ENCODE data around the gene RARG. TPM values are rescaled to one million over a fixed set of nuclear protein-coding genes. Genes with fewer than 3 reads are reported as not detected.

RARG gene
- total and polyA plus RNA-seq, 2 donors (not counting 3 experiments of a cell fraction or from before 2014, with no cell fraction given): 9.9 to 19.5 TPM

DNA sequence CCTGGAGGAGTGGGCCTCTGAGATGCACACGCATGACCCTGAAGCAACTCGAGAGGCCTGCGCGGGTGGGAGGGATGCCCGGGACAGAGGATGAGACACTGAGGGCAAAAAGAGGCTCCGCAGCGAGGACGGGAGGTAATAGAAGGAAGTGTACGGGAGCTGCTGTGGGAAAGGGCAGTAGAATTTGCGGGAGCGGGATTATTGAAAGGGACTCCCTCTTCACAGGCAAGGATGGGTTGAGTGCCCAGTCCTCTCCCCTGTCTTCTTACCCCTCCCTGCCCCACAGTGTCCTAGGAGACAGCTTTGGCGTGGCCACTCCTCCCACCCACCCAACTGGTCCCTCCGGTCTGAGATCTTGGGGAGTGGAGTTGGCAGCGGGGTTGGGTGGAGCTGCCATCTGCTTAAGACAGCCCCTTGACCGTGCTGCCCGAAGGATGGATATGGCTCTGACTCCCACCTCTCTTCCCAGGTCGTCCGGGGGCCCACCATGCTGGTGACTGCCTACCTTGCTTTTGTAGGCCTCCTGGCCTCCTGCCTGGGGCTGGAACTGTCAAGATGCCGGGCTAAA lies 20.4 kb upstream of the RARG start:
- Histone ChIP-seq H3K27ac (ENCODE audit: insufficient read depth, low read depth, low read length) (peak overlapping the region; percentile 40), H3K4me2 (ENCODE audit: insufficient read depth, low read length) (peak overlapping the region; percentile 76), H3K36me3 (ENCODE audit: control insufficient read depth in 2 of 2, extremely low read depth in 1 of 2, insufficient read depth in 2 of 2, low read length in 2 of 2) (peaks cover 2 to 6% of the 10 kb centered on the region in 2 experiments), H3K4me1 (ENCODE audit: control insufficient read depth, extremely low read depth, insufficient read depth, low read length) (peaks cover 14% of the 10 kb centered on the region), H3K79me2 (ENCODE audit: control insufficient read depth, insufficient read depth, low read length) (peaks cover 16% of the 10 kb centered on the region), H3K9me3 (replicated peaks; ENCODE audit: control insufficient read depth, insufficient read depth, low read length) (no peaks in the 10 kb centered on the region), H4K20me1 (replicated peaks; ENCODE audit: control insufficient read depth, extremely low read depth, insufficient read depth, low read length) (no peaks in the 10 kb centered on the region), H3K27me3 (ENCODE audit: control insufficient read depth in 2 of 2, insufficient read depth in 2 of 2, low read length in 2 of 2) (no peaks in the 10 kb centered on the region), H2AFZ (ENCODE audit: low read depth, low read length) (peak overlapping the region; percentile 95), H3K4me3 (replicated peaks in 1 of 3; ENCODE audit: insufficient read depth in 1 of 3, low read depth in 1 of 3, low read length in 3 of 3) (peak overlapping the region; percentile 78 to 97 (median 84)), H3K9ac (replicated peaks; ENCODE audit: extremely low read depth, insufficient read depth, low read length) (peak overlapping the region; percentile 77), H3K9me1 (replicated peaks; ENCODE audit: control insufficient read depth, extremely low read depth, insufficient read depth, low read length) (no peaks in the 10 kb centered on the region)
- intact Hi-C loops (cut with micrococcal nuclease) (loop anchor here (1.0 to 2.0 kb wide), 2 partner anchors 16 to 31 kb away; partner anchors contain the start of gene ESPL1), dilution Hi-C loops (cut with MboI; ENCODE audit: extremely low pct_ligation_motif_present, low sequenced_read_pairs) (no loop called here)
- FAIRE-seq (peak; percentile 65), DNase-seq (ENCODE audit: low read depth, low spot score) (no peak)
- ChIA-PET POLR2A (interaction anchor here (0.5 kb wide), 2 partner anchors 186 to 188 kb away, joined by 6 to 7 read pairs; no protein-coding TSS in a partner anchor), CTCF (interaction anchor here (0.6 to 3.9 kb wide), 5 partner anchors 9 to 38 kb away, joined by 3 to 54 read pairs (median 3); partner anchors contain the start of gene ESPL1)
- TF ChIP-seq JUN (IDR thresholded peaks at IDR 0.05; ENCODE audit: borderline replicate concordance, insufficient read depth, insufficient read length, low read depth): no peak
- TF ChIP-seq, protein P1, sequence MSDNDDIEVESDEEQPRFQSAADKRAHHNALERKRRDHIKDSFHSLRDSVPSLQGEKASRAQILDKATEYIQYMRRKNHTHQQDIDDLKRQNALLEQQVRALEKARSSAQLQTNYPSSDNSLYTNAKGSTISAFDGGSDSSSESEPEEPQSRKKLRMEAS (IDR thresholded peaks at IDR 0.05; ENCODE audit: insufficient read depth, insufficient read length): no peak
- no peak for TF ChIP-seq POLR2A (IDR thresholded peaks at IDR 0.05; ENCODE audit: low read depth, low read length)
- no peak for TF ChIP-seq POLR2AphosphoS5 (IDR thresholded peaks at IDR 0.05; ENCODE audit: insufficient read depth, low read depth, low read length)
- TF ChIP-seq MYC (IDR thresholded peaks at IDR 0.05; ENCODE audit: low read depth, low read length): no peak
- TF ChIP-seq, protein P2, sequence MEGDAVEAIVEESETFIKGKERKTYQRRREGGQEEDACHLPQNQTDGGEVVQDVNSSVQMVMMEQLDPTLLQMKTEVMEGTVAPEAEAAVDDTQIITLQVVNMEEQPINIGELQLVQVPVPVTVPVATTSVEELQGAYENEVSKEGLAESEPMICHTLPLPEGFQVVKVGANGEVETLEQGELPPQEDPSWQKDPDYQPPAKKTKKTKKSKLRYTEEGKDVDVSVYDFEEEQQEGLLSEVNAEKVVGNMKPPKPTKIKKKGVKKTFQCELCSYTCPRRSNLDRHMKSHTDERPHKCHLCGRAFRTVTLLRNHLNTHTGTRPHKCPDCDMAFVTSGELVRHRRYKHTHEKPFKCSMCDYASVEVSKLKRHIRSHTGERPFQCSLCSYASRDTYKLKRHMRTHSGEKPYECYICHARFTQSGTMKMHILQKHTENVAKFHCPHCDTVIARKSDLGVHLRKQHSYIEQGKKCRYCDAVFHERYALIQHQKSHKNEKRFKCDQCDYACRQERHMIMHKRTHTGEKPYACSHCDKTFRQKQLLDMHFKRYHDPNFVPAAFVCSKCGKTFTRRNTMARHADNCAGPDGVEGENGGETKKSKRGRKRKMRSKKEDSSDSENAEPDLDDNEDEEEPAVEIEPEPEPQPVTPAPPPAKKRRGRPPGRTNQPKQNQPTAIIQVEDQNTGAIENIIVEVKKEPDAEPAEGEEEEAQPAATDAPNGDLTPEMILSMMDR (IDR thresholded peaks at IDR 0.05; ENCODE audit: extremely low read depth in 1 of 2, insufficient read depth in 1 of 2, low read depth in 1 of 2, low read length in 2 of 2): no peak
- TF ChIP-seq GATA2 (IDR thresholded peaks at IDR 0.05; ENCODE audit: insufficient read depth, insufficient read length, low read depth, low read length): no peak
- TF ChIP-seq EZH2 (IDR thresholded peaks at IDR 0.05; ENCODE audit: borderline replicate concordance, low read depth, low read length, severe bottlenecking): no peak
- no peak for TF ChIP-seq FOS (IDR thresholded peaks at IDR 0.05; ENCODE audit: borderline replicate concordance, insufficient read depth, low read length)
- BruUV-seq (replicated peaks): no TSS peak
